AG04449 (cell line): Measurements from ENCODE around the gene ZIC1.

Experiments
- CTCF ChIA-PET: fragments of 350-600 bp; formaldehyde crosslinking; extraction: SDS; loops from one replicate; lab custom pipeline; 2021; ENCODE audit warnings: antibody characterized with exemption; lab: Yijun Ruan, JAX
- POLR2A ChIA-PET: fragments of 400-600, 350-600 bp; formaldehyde crosslinking; extraction: SDS; loops from one replicate; lab custom pipeline; 2020; ENCODE audit warnings: antibody characterized with exemption, inconsistent platforms; lab: Yijun Ruan, JAX
- DNase-seq: peaks from one replicate; pipeline ENCODE4 v3.0.0-alpha.2; 2010; ENCODE audit warnings: low read depth, low spot score
- H3K4me3 ChIP-seq: 2 replicates; pipeline ENCODE4 v1.5.1; 2011; ENCODE audit warnings: low read depth, mild to moderate bottlenecking, control low read depth, low read length
- TF ChIP-seq, protein P1 (sequence below): IDR thresholded peaks from one replicate; pipeline ENCODE4 v1.5.1; 2011; ENCODE audit warnings: mild to moderate bottlenecking, moderate library complexity, low read length, control low read depth, inconsistent platforms; ENCODE audit not compliant: insufficient read depth; ENCODE audit errors: missing control alignments

ZIC1 gene

DNA sequence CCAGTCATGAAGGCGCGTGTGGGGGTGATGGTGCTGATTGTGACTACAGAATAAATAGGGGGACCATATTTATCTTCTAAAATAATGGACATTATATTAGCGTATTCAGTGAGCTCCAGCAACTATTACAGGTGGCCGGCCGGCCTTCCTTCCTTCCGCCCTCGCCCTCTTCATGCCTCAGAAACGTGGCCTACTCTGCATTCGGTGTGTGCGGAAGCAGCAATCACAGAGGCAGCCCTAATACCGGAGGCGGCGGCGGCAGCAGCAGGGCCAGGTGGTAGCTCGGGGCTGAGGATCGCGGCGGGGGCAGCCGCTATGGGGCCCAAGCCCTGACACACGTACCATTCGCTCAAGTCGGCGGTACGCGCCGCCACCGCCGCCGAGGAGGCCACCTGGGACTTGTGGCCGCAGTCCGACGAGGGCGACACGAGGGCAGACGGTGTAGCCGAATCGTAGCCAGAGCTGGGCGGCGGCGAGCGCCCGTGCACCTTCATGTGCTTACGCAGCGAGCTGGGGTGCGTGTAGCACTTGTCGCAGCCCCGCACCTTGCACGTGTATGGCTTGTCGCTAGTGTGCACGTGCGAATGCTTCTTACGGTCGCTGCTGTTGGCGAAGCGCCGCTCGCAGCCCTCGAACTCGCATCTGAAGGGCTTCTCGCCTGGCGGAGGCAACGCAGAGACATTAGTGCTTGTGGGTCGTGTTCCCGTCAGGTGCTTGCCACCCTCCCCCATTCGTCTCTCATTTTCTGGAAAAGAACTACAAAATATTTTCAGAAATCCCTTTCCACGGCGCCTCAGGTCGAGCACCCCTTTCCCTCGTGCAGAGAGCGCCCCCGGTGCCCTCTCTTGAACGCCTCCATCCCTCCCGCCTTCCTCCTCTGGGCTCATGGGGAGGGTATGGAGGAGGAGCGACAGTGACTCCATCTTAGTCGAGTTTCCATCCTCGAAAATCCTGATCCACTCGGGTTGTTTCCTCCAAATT is 18.3 kb upstream of the ZIC1 start:
- no peak for DNase-seq
- TF ChIP-seq, protein P1, sequence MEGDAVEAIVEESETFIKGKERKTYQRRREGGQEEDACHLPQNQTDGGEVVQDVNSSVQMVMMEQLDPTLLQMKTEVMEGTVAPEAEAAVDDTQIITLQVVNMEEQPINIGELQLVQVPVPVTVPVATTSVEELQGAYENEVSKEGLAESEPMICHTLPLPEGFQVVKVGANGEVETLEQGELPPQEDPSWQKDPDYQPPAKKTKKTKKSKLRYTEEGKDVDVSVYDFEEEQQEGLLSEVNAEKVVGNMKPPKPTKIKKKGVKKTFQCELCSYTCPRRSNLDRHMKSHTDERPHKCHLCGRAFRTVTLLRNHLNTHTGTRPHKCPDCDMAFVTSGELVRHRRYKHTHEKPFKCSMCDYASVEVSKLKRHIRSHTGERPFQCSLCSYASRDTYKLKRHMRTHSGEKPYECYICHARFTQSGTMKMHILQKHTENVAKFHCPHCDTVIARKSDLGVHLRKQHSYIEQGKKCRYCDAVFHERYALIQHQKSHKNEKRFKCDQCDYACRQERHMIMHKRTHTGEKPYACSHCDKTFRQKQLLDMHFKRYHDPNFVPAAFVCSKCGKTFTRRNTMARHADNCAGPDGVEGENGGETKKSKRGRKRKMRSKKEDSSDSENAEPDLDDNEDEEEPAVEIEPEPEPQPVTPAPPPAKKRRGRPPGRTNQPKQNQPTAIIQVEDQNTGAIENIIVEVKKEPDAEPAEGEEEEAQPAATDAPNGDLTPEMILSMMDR, result no peak
- H3K4me3 ChIP-seq, result peak overlapping the region; percentile 62; the same call in 1 of the 2 replicates
- POLR2A ChIA-PET, result interaction anchor here (0.9 kb wide), 1 partner anchor 262 kb away, joined by 3 read pairs; no protein-coding TSS in a partner anchor
- CTCF ChIA-PET, result interaction anchor here (1.0 to 2.4 kb wide), 4 partner anchors 9 to 801 kb away, joined by 3 to 8 read pairs (median 6); no protein-coding TSS in a partner anchor

DNA sequence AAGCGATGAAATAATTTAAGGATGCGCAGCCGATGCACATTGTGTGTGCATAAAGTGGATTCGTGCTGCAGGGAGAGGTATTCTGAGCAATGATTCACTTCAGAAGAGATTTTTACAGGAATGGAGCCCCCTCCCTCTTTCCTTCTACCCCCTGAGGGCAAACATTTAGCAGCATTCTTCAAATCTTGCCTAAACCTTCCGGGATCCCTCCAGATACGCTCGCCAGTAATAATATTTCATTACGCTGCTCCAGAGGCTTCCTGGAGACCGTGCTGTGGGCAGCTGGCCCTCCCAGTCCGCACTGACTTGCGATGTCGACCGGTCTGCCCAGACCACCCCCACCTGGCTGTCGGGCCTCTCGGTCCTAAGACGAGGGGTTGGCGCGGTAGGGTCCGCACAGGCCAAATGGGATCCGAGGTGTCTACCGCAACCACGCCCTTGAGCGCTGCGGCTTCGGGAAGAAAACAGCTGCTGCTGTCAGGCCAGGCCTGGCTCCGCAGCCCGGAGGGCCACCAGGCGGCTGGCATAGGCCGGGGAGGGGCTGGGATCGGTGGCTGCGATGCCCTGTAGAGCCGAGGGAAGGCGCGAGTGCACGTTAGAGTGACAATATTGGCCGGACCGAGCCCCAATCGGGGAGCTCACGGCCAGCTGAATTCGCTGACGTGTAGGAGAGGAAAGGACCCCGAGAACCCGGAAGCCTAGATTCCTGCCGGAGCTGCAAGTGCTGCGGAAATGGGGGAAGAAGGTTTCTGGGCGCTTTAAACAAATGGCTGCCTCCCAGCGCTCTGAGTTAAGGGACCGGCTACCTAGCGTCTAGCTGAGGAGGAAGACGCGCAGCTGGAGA is 17.2 kb upstream of the ZIC1 start:
- no peak for DNase-seq
- peak overlapping the region; percentile 62 for H3K4me3 ChIP-seq
- TF ChIP-seq, protein P1, result peak; percentile 64
- CTCF ChIA-PET, result interaction anchor here (0.6 to 2.4 kb wide), 8 partner anchors 8 to 802 kb away, joined by 3 to 8 read pairs (median 3); no protein-coding TSS in a partner anchor
- POLR2A ChIA-PET, result interaction anchor here (0.6 to 2.1 kb wide), 3 partner anchors 17 to 588 kb away, joined by 3 to 9 read pairs (median 3); no protein-coding TSS in a partner anchor

DNA sequence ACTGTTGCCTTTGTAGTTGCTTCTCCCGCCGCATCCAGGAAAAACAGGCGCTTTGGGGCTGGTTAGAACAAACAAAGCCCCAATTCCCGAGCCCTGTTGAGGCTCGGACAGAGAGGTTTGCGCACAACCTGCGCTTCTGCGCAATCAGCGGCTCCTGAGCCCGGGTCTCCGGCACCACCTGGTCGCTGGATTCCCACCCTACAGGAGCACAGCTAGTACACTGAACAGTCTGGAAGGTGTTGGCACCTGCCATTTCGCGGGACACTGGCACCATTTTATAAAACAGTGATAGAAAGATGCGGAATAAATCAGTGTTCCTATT is 16.6 kb upstream of the ZIC1 start:
- TF ChIP-seq, protein P1, result no peak
- no peak for DNase-seq
- H3K4me3 ChIP-seq, result peak overlapping the region; percentile 62
- CTCF ChIA-PET, result interaction anchor here (0.6 to 2.4 kb wide), 7 partner anchors 9 to 802 kb away, joined by 3 to 8 read pairs (median 3); no protein-coding TSS in a partner anchor
- POLR2A ChIA-PET, result interaction anchor here (0.8 to 2.1 kb wide), 2 partner anchors 18 to 589 kb away, joined by 3 to 9 read pairs; no protein-coding TSS in a partner anchor

DNA sequence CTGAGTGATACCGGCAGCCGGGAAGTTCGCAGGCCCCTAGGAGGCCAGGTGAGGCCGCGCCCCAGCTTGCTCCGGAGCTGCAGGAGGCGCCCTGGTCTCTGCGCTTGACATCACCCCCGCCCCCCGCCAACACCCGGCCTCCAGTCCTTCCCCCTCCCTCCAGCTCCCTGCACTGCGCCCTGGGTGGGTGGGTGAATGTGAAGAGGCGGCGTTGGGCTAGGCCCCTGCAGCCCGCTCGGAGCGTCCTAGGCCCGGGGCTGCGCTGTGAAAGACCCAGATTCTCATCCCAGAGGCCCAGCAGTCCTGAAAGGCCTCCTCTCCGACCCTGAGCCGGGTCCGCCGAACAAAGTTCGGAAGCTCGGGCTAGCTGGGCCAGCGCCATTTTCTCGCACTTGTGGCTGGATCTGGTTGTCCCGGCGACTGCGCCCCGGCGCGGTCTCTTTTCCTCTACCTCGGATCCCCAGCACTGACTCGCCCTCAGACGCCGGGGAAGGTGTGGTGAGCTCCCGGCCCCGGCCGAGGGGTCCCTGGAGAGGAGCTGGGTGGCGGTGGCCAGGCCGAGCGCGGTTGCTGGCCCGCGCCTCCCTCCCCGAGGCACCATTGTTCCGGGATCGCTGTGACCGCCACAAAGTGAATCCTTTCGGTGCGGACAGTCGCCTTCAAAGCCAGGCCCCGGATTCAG is 15.8 kb upstream of the ZIC1 start:
- no peak for DNase-seq
- ChIA-PET CTCF (interaction anchor here (1.2 to 2.4 kb wide), 5 partner anchors 10 to 803 kb away, joined by 3 to 8 read pairs (median 6); no protein-coding TSS in a partner anchor), POLR2A (interaction anchor here (2.1 kb wide), 1 partner anchor 18 kb away, joined by 9 read pairs; no protein-coding TSS in a partner anchor)
- TF ChIP-seq, protein P1, result peak; percentile 7
- H3K4me3 ChIP-seq, result peak overlapping the region; percentile 62

DNA sequence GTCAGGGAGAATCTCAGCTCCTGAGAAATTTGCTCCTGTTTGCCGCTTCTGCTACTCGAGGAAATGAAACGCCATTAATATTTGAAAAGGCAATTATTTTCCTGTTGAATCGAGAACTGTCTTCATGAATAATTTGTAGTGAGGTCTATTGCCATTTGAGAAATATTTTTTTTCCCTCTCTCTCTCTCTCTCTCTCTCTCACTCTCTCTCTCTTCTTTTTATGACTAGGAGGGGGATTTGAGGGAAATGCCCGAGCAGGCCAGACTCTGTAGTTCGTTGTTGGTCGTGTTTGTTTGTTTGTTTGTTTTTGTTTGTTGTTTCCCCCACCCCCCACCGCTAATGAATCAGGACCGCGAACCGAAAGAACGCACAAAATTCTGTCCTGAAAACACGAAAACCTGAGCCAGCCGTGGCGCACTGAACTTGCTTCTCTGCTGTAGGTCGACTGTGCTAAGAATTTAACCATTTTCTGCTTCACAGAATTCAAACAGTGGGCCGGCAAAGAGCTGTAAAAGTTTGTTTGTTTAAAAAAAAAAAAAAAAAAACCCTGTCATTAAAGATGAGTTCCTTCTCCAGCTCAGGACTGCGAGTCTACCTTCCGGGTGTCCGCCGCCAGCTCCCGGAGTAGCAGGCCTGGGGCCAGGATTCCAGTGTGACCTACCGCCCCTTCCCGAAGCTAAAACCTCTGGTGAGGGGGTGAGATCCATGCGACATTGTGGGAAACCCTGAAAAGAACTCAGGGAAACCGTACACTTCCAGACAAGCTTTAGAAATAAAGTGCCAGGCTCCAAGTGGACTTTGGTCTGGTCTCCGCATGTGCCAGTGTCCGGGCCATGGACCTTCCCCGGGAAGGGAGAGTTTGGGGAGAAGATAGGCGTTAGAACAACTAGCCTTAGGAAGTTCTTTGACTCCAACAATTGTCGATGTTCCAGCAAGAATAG is 15.0 kb upstream of the ZIC1 start:
- POLR2A ChIA-PET, result interaction anchor here (0.6 to 2.1 kb wide), 3 partner anchors 17 to 538 kb away, joined by 4 to 9 read pairs (median 4); no protein-coding TSS in a partner anchor
- no peak for DNase-seq
- CTCF ChIA-PET, result interaction anchor here (1.2 to 1.3 kb wide), 3 partner anchors 11 to 17 kb away, joined by 3 to 4 read pairs (median 3); no protein-coding TSS in a partner anchor
- peak overlapping the region; percentile 62 for H3K4me3 ChIP-seq
- TF ChIP-seq, protein P1, result no peak
